ENCODE measurements around the gene MSI2.

DNA sequence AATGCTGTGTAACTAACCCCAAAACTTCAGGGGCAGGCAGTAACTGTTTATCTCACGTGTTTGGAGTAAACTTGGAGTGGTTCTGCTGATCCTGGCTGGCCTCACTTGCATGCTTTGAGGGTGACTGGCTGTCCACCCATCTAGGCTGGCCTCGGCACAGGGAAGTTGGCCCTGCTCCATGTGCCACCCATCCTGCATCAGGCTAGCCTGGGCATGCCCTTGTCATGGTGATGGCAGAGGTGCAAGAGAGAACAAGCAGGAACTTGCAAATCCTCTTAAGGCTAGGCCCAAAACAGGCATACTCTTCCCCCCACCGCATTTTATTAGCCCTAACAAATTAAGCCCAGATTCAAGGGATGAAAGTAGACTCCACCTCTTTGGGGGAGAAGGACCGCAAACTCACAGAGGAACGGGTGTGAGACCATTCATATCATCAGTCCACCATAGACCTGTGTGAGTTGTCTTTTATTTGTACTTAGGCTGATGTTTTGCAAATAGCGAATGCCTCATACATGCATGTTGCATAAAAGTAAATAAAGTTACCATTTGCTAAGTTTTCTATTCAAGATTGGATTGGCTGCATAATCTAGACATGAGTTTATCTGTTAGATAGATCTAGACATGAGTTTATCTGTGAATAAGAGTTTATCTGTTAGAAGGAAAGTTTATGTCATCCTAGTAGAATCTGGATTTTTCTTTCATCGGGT is 267.8 kb downstream of the MSI2 start:
- TF ChIP-seq, protein P1, sequence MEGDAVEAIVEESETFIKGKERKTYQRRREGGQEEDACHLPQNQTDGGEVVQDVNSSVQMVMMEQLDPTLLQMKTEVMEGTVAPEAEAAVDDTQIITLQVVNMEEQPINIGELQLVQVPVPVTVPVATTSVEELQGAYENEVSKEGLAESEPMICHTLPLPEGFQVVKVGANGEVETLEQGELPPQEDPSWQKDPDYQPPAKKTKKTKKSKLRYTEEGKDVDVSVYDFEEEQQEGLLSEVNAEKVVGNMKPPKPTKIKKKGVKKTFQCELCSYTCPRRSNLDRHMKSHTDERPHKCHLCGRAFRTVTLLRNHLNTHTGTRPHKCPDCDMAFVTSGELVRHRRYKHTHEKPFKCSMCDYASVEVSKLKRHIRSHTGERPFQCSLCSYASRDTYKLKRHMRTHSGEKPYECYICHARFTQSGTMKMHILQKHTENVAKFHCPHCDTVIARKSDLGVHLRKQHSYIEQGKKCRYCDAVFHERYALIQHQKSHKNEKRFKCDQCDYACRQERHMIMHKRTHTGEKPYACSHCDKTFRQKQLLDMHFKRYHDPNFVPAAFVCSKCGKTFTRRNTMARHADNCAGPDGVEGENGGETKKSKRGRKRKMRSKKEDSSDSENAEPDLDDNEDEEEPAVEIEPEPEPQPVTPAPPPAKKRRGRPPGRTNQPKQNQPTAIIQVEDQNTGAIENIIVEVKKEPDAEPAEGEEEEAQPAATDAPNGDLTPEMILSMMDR (IDR thresholded peaks at IDR 0.05) = no peak
- no peak for TF ChIP-seq POLR2A (IDR thresholded peaks at IDR 0.05)
- TF ChIP-seq POLR2AphosphoS5 (IDR thresholded peaks at IDR 0.05) = no peak

All from sigmoid colon (tissue), 4 donors.